GM23248 (cell line): ENCODE measurements around the gene CTNNA3. TPM values are rescaled to one million over a fixed set of nuclear protein-coding genes. Genes with fewer than 3 reads are reported as not detected.

Experiments
- DNase-seq: peaks from one replicate; pipeline ENCODE4 v3.0.0-alpha.2; 2015
- H2AFZ ChIP-seq: fragments of 200-600 bp; sonication (generic); 2 replicates; pipeline ENCODE4 v1.6.1; 2016; ENCODE audit warnings: antibody characterized with exemption
- H3F3A ChIP-seq: fragments of 200-600 bp; sonication (generic); 2 replicates; pipeline ENCODE4 v1.6.1; 2016; ENCODE audit warnings: mild to moderate bottlenecking, antibody characterized with exemption, mixed run types; ENCODE audit not compliant: insufficient read depth
- H3K27ac ChIP-seq: fragments of 200-600 bp; sonication (generic); 2 replicates; pipeline ENCODE4 v1.5.1; 2016; ENCODE audit warnings: mild to moderate bottlenecking
- H3K27me3 ChIP-seq: fragments of 200-600 bp; sonication (generic); replicated peaks from 2 replicates; pipeline ENCODE4 v1.6.1; 2016; ENCODE audit warnings: mild to moderate bottlenecking; ENCODE audit not compliant: insufficient read depth
- H3K36me3 ChIP-seq: fragments of 200-600 bp; sonication (generic); 2 replicates; pipeline ENCODE4 v1.6.1; 2016; ENCODE audit warnings: low read depth, mild to moderate bottlenecking
- H3K4me1 ChIP-seq: fragments of 200-600 bp; sonication (generic); 2 replicates; pipeline ENCODE4 v1.6.1; 2016; ENCODE audit warnings: mild to moderate bottlenecking; ENCODE audit not compliant: insufficient read depth
- H3K4me2 ChIP-seq: fragments of 200-600 bp; sonication (generic); one replicate; pipeline ENCODE4 v1.6.1; 2016; ENCODE audit warnings: mild to moderate bottlenecking; ENCODE audit not compliant: unreplicated experiment
- H3K4me3 ChIP-seq: fragments of 200-600 bp; sonication (generic); 2 replicates; pipeline ENCODE4 v1.5.1; 2016; ENCODE audit warnings: mild to moderate bottlenecking
- H3K79me2 ChIP-seq: fragments of 200-600 bp; sonication (generic); 2 replicates; pipeline ENCODE4 v1.6.1; 2016; ENCODE audit warnings: mild to moderate bottlenecking; ENCODE audit not compliant: insufficient read depth
- H3K9ac ChIP-seq: fragments of 200-600 bp; sonication (generic); 2 replicates; pipeline ENCODE4 v1.6.1; 2016; ENCODE audit warnings: mild to moderate bottlenecking
- H3K9me2 ChIP-seq: fragments of 200-600 bp; sonication (generic); 2 replicates; pipeline ENCODE4 v1.6.1; 2016; ENCODE audit warnings: mixed run types, mild to moderate bottlenecking, moderate library complexity; ENCODE audit not compliant: insufficient read depth
- H3K9me3 ChIP-seq: fragments of 200-600 bp; sonication (generic); one replicate; pipeline ENCODE4 v1.6.1; 2017; ENCODE audit warnings: low read depth
- H4K20me1 ChIP-seq: fragments of 200-600 bp; sonication (generic); 2 replicates; pipeline ENCODE4 v1.6.0; 2016; ENCODE audit not compliant: insufficient read depth
- EZH2 ChIP-seq: fragments of 200-600 bp; sonication (generic); IDR thresholded peaks from 2 replicates; pipeline ENCODE4 v1.6.1; 2018; ENCODE audit warnings: antibody characterized with exemption, mild to moderate bottlenecking; ENCODE audit not compliant: insufficient read depth, poor library complexity, severe bottlenecking
- EZH2phosphoT487 ChIP-seq: fragments of 200-600 bp; sonication (generic); IDR thresholded peaks from 2 replicates; pipeline ENCODE4 v1.6.1; 2018; ENCODE audit warnings: antibody characterized with exemption, moderate library complexity, mild to moderate bottlenecking, low read depth; ENCODE audit not compliant: insufficient read depth
- WGBS, 2 experiments: methylation state at CpG; one replicate each; pipeline ENCODE4 v1.1.6; 2015 to 2017; ENCODE audit warnings: low lambda C conversion rate in 2 of 2, low coverage in 1 of 2; ENCODE audit errors: missing lambda C conversion rate in 2 of 2; 5-methylcytosine and 5-hydroxymethylcytosine counted together
- in situ Hi-C: fragments of 300-500 bp; cut with MboI; formaldehyde crosslinking; loops from 2 replicates; pipeline ENCODE4 v1.15.0; 2020
- polyA plus RNA-seq: library from polyadenylated mRNA; unstranded; fragments of >200 nt; fragmentation: Nextera tagmentation; extraction: Ambion mirVana; gene quantifications from 2 replicates; pipeline ENCODE4 v1.2.1, GENCODE V29; 2016
- total RNA-seq: library from RNA; depleted of rRNA; stranded (reverse); fragments of >200 nt; shearing (Covaris generic); gene quantifications from 2 replicates; pipeline ENCODE4 v1.2.3, GENCODE V29; 2014

Gene CTNNA3
- total and polyA plus RNA-seq, 2 experiments from 2014 or later: not detected

- Histone ChIP-seq H3K9ac (no peak overlapping the region), H3K4me3 (no peak overlapping the region), H3K9me2 (no peaks in the 10 kb centered on the region), H3K9me3 (no peaks in the 10 kb centered on the region), H3K27me3 (no peaks in the 10 kb centered on the region; the same call in 1 of the 2 replicates), H3K36me3 (no peaks in the 10 kb centered on the region), H3K4me2 (no peak overlapping the region), H3F3A (no peaks in the 10 kb centered on the region), H4K20me1 (no peaks in the 10 kb centered on the region), H2AFZ (no peak overlapping the region), H3K4me1 (no peaks in the 10 kb centered on the region), H3K79me2 (no peaks in the 10 kb centered on the region), H3K27ac (no peak overlapping the region)
- in situ Hi-C loops: no loop called here
- TF ChIP-seq EZH2: no peak
- 8 to 15% methylated on average over 1 of the region's 1 CpG for WGBS, 2 experiments
- no peak for DNase-seq
Measured at GRCh38 chr10:67678335-67678974, 17.5 kb downstream of the CTNNA3 start.

- 33 to 34% methylated on average over 2 of the region's 2 CpGs for WGBS, 2 experiments
- H3K4me1 ChIP-seq: no peaks in the 10 kb centered on the region
- no peaks in the 10 kb centered on the region for H3K9me3 ChIP-seq
- H3F3A ChIP-seq: no peaks in the 10 kb centered on the region
- in situ Hi-C loops: no loop called here
- no peaks in the 10 kb centered on the region; the same call in 1 of the 2 replicates for H3K27me3 ChIP-seq
- H3K9me2 ChIP-seq: no peaks in the 10 kb centered on the region
- H3K79me2 ChIP-seq: no peaks in the 10 kb centered on the region
- H3K27ac ChIP-seq: no peak overlapping the region
- no peaks in the 10 kb centered on the region for H4K20me1 ChIP-seq
- TF ChIP-seq EZH2: no peak
- no peak for TF ChIP-seq EZH2phosphoT487
- H3K36me3 ChIP-seq: no peaks in the 10 kb centered on the region
- no peak overlapping the region for H3K9ac ChIP-seq
- no peak overlapping the region for H3K4me3 ChIP-seq
- no peak overlapping the region for H3K4me2 ChIP-seq
- no peak for DNase-seq
- no peak overlapping the region for H2AFZ ChIP-seq
Measured at GRCh38 chr10:67676208-67676825, 19.7 kb downstream of the CTNNA3 start.

- H3K4me1 ChIP-seq: no peaks in the 10 kb centered on the region
- H3K27me3 ChIP-seq: peaks cover 3% of the 10 kb centered on the region; the same call in 1 of the 2 replicates
- H3K9me3 ChIP-seq: no peaks in the 10 kb centered on the region
- no peak overlapping the region for H3K4me2 ChIP-seq
- H4K20me1 ChIP-seq: no peaks in the 10 kb centered on the region
- in situ Hi-C loops: no loop called here
- no peaks in the 10 kb centered on the region for H3K9me2 ChIP-seq
- no peak overlapping the region for H2AFZ ChIP-seq
- TF ChIP-seq EZH2phosphoT487: no peak
- no peak for TF ChIP-seq EZH2
- H3K79me2 ChIP-seq: no peaks in the 10 kb centered on the region
- no peak for DNase-seq
- H3K9ac ChIP-seq: no peak overlapping the region
- no peaks in the 10 kb centered on the region for H3K36me3 ChIP-seq
- H3F3A ChIP-seq: no peaks in the 10 kb centered on the region
- H3K27ac ChIP-seq: no peak overlapping the region
- no peak overlapping the region for H3K4me3 ChIP-seq
Measured at GRCh38 chr10:67670401-67670800, 25.6 kb downstream of the CTNNA3 start.

- no peak for DNase-seq
- no peak overlapping the region for H3K4me2 ChIP-seq
- TF ChIP-seq EZH2phosphoT487 (no peak), EZH2 (no peak)
- H3K9me3 ChIP-seq: no peaks in the 10 kb centered on the region
- no peak overlapping the region for H3K27ac ChIP-seq
- 0 to 6% methylated on average over 1 of the region's 1 CpG for WGBS, 2 experiments
- H4K20me1 ChIP-seq: no peaks in the 10 kb centered on the region
- H2AFZ ChIP-seq: no peak overlapping the region
- H3K4me3 ChIP-seq: no peak overlapping the region
- peaks cover 5% of the 10 kb centered on the region; the same call in 1 of the 2 replicates for H3K27me3 ChIP-seq
- no peaks in the 10 kb centered on the region for H3F3A ChIP-seq
- no peaks in the 10 kb centered on the region for H3K36me3 ChIP-seq
- no peaks in the 10 kb centered on the region for H3K4me1 ChIP-seq
- in situ Hi-C loops: no loop called here
- no peaks in the 10 kb centered on the region for H3K9me2 ChIP-seq
- H3K79me2 ChIP-seq: no peaks in the 10 kb centered on the region
- H3K9ac ChIP-seq: no peak overlapping the region
Measured at GRCh38 chr10:67669978-67670377, 26.0 kb downstream of the CTNNA3 start.
